ENCODE measurements around the gene THAP3. TPM values are rescaled to one million over a fixed set of nuclear protein-coding genes. Genes with fewer than 3 reads are reported as not detected.
"Not testable (repeated sequence)": the region's sequence is repeated elsewhere in the genome, so short reads cannot be mapped to it uniquely, and the experiment has no call there.

THAP3 gene
- total RNA-seq, 1 donor from 2014 or later: 33.0 TPM

- DNase-seq (ENCODE audit: low read depth): no peak
Observed at GRCh38 chr1:6590046-6590445, 34.6 kb upstream of the THAP3 start.

GRCh38 chr1:6591222-6591621, 33.4 kb upstream of the THAP3 start:
- peak; percentile 35 for DNase-seq (ENCODE audit: low read depth)

- DNase-seq (ENCODE audit: low read depth): peak; percentile 71
Observed at GRCh38 chr1:6591644-6592043, 33.0 kb upstream of the THAP3 start.

GRCh38 chr1:6592441-6592840, 32.2 kb upstream of the THAP3 start:
- peak; percentile 59 for DNase-seq (ENCODE audit: low read depth)

- no peak for DNase-seq (ENCODE audit: low read depth)
Observed at GRCh38 chr1:6592865-6593593, 31.6 kb upstream of the THAP3 start.

- DNase-seq (ENCODE audit: low read depth): no peak
Observed at GRCh38 chr1:6593810-6594209, 30.9 kb upstream of the THAP3 start.

- DNase-seq (ENCODE audit: low read depth): no peak
Observed at GRCh38 chr1:6594977-6595740, 29.5 kb upstream of the THAP3 start.

GRCh38 chr1:6596351-6596750, 28.3 kb upstream of the THAP3 start:
- DNase-seq (ENCODE audit: low read depth): no peak

- DNase-seq (ENCODE audit: low read depth): no peak
Observed at GRCh38 chr1:6596886-6597776, 27.5 kb upstream of the THAP3 start.

GRCh38 chr1:6597777-6598131, 26.9 kb upstream of the THAP3 start:
- DNase-seq (ENCODE audit: low read depth): no peak

- DNase-seq (ENCODE audit: low read depth): peak; percentile 57
Observed at GRCh38 chr1:6599141-6599975, 25.3 kb upstream of the THAP3 start.

- DNase-seq (ENCODE audit: low read depth): not testable (repeated sequence)
Observed at GRCh38 chr1:6599991-6600390, 24.7 kb upstream of the THAP3 start.

GRCh38 chr1:6600410-6601048, 24.1 kb upstream of the THAP3 start:
- peak; percentile 78 for DNase-seq (ENCODE audit: low read depth)

GRCh38 chr1:6601049-6601922, 23.4 kb upstream of the THAP3 start:
- peak; percentile 92 for DNase-seq (ENCODE audit: low read depth)

- peak; percentile 62 for DNase-seq (ENCODE audit: low read depth)
Observed at GRCh38 chr1:6601923-6602668, 22.6 kb upstream of the THAP3 start.

GRCh38 chr1:6602669-6603237, 21.9 kb upstream of the THAP3 start, which contains the start of gene KLHL21:
KLHL21 (minus strand) TSS chr1:6602869; CDS start chr1:6602817, 52 bp downstream.
- DNase-seq (ENCODE audit: low read depth): peak; percentile 90

GRCh38 chr1:6603238-6603914, 21.3 kb upstream of the THAP3 start:
- peak; percentile 95 for DNase-seq (ENCODE audit: low read depth)

Measured in myocyte (in vitro differentiated cells).